Measurements from ENCODE around the gene CSAD.

DNA sequence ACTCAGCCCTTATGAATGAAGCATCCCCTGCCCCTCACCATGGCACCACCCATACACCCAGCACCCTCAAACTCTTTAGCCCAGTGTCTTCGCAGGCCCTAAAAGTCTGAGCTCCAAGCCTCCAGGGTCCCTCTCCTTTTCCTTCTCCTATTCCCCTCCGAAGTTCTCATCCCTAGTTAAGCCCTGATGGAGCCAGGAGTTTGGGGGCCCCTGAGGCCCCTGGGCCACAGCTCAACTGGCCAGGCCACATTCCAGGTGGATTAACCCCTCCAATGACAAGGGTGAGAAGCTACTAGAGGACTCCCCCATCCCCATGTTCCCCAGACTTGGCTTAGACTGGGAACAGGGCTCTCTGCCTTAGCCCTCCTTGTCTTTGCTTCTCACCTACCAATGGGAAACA lies 48.7 kb upstream of the CSAD start:
- TF ChIP-seq CTCF (IDR thresholded peaks at IDR 0.05) (no peak), POLR2AphosphoS5 (IDR thresholded peaks at IDR 0.05) (no peak)
